GM10266 (cell line): ENCODE results near the gene BCAT1.

Source experiments
- DNase-seq: peaks from one replicate; pipeline ENCODE4 v3.0.0; 2012; ENCODE audit errors: extremely low spot score
- TF ChIP-seq, protein P1 (sequence below): IDR thresholded peaks from 2 replicates; pipeline ENCODE4 v1.5.1; 2012; ENCODE audit warnings: mild to moderate bottlenecking, low read depth; ENCODE audit not compliant: control insufficient read depth, insufficient read depth; ENCODE audit errors: missing control alignments

The BCAT1 gene

DNA sequence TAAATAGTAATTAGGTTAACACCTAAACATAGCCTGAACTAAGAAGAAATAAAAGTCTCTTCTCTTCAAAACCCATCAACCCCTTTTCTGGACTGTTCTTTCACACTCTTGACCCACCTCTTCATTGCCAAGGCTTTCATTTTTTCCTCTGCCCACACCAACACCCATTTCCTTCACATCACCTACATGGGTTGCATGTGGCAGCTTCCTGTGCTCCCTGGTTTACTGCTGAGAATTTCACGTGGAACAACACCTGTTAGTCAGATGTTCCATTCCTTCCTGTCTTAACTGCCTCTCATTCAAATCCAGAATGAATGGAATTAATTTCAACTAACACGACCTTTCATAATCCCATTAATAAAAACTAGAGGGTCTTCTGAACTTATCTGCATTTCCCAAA, 157.3 kb downstream of the BCAT1 start:
- DNase-seq = no peak
- TF ChIP-seq, protein P1, sequence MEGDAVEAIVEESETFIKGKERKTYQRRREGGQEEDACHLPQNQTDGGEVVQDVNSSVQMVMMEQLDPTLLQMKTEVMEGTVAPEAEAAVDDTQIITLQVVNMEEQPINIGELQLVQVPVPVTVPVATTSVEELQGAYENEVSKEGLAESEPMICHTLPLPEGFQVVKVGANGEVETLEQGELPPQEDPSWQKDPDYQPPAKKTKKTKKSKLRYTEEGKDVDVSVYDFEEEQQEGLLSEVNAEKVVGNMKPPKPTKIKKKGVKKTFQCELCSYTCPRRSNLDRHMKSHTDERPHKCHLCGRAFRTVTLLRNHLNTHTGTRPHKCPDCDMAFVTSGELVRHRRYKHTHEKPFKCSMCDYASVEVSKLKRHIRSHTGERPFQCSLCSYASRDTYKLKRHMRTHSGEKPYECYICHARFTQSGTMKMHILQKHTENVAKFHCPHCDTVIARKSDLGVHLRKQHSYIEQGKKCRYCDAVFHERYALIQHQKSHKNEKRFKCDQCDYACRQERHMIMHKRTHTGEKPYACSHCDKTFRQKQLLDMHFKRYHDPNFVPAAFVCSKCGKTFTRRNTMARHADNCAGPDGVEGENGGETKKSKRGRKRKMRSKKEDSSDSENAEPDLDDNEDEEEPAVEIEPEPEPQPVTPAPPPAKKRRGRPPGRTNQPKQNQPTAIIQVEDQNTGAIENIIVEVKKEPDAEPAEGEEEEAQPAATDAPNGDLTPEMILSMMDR = no peak

DNA sequence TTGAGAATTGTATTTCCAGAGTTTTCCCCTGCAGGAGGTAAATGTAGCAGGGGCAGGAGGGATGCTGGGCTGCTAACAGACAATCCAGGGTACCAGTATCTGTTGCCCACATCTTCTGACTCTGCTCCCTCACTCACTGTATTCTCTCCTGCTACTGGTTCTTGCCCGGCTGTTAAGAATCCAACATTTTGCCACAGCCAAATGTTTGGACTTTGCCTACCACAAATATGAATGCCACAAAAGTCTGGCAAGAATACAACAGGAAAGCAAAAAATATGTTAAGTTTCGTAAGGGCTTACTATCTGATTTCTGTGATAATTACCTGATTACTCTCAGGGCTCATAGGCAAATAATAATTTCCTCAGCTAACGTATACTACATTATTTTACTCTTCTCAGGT, 160.0 kb downstream of the BCAT1 start:
- TF ChIP-seq, protein P1 = no peak
- DNase-seq = no peak

DNA sequence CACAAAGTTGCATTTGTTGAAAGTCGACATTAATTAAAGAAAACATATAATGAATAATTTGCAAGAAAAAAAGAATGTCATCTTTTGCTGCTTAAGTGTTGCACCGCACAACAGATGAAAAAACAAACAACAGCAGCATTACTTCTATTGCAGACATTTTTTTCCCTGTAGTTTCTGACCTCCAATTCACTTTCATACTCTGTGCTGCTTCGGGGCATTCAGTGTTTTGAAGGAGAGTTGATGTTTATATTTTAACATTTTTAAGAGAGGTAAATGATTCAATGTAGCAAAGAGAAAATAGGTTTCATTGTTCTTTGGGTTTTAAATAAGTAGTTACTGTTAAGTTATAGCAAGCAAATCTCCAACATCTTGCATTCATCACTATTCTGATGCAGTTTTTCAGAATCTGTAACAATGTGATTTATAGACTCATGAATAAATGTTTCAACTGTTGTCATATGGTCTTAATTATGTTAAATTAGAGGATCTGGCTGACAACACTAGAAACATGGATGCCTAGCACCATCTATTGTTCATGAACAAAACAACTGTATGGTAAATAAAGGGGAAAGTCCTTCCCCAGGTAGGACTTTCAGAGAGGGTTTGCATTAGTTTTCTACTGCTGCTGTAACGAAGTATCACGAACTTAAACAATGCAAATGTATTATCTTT, 168.1 kb downstream of the BCAT1 start:
- TF ChIP-seq, protein P1 = peak; percentile 35
- DNase-seq = peak; percentile 7

DNA sequence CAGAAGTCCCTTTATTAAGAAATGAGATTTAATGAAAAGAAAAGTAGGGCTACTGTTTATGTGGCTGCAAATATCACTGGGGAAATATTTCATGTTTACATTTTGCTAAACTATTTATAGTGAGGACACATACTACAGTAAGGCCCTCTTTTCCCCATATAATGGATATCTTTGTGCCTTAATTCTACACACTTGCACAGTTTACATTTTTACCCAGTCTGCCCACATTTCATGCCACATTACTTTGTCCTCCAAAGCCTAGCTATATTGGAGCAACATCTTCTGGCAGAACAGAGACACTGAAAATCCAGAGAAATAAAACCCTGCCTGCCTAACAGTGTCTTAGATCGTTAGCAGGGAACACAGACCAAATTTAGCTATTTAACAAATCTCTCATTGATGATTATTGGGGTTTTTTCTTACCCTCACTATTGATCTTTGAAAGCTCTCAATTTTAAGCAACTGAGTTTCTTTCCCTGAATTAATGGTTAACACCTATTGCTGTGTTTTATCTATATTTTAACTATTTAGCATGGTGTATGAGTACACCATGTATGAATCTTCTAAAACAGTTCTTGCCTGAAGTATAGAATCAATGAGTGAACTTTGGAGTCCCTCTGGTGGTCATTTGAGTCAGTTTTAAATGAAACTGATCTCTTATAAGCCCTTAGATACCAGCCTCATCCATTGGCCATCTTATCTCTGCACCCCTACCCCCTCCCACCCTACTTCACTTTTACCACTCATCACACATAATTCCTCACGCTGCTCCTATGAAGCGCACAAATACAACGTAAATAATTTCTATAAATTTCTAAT, 170.2 kb downstream of the BCAT1 start:
- TF ChIP-seq, protein P1 = peak; percentile 42
- peak; percentile 26 for DNase-seq

DNA sequence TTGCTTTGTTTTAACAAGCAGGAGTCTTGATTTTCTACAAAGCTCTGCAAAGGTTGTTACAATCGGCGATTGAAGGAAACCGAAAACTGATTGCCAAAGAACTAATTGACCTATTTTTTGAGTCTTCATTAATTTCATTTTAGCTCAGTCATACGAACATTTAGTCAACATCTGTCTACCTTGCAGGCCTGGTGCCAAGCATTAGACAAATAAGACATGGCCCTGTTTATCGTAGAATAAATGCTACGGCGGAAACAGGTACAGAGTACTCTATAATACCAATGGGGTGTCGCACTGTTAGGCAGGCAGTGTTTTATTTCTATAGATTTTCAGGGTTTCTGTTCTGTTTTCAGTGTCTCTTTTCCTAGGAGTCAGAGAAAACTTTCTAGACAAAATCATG, 171.5 kb downstream of the BCAT1 start:
- DNase-seq = no peak
- TF ChIP-seq, protein P1 = no peak

DNA sequence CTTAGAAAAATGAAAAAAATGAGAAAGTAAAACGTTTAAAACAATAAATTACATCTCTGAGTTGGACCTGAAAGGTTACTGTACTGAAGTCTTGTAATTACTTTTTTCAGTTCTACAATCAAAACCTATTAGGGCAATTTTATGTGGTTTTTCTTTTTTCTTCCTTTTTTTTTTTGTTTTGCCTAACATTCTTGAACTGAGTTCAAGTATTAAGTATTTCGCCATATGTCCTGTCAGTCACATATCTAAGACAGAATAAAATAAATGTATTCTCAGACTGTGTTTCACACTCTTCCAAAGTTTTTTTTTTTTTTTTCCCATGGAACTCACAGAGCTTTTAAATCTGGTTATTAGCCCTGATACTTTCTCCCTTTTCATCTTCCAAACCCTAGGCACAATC, 172.0 kb downstream of the BCAT1 start:
- no peak for DNase-seq
- TF ChIP-seq, protein P1 = no peak

DNA sequence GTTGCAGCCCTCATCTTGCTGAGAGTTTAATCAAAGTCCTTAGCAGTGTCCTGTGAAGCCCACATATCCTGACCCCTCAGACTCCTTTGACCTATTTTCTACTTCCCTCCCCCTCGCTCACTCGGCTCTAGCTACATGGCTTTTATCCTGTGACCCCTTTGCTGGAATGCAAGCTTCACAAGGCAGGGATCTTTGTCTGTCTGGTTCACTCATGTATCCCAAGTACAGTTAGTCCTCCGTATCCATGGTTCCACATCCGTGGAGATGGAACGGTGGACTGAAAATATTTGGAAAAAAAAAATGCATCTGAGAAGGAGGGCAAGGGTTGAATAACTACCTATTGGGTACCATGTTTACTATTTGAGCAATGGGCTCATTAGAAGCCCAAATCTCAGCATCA, 173.8 kb downstream of the BCAT1 start:
- no peak for DNase-seq
- TF ChIP-seq, protein P1 = no peak
